ENCODE results near the gene SLC35C1.

DNA sequence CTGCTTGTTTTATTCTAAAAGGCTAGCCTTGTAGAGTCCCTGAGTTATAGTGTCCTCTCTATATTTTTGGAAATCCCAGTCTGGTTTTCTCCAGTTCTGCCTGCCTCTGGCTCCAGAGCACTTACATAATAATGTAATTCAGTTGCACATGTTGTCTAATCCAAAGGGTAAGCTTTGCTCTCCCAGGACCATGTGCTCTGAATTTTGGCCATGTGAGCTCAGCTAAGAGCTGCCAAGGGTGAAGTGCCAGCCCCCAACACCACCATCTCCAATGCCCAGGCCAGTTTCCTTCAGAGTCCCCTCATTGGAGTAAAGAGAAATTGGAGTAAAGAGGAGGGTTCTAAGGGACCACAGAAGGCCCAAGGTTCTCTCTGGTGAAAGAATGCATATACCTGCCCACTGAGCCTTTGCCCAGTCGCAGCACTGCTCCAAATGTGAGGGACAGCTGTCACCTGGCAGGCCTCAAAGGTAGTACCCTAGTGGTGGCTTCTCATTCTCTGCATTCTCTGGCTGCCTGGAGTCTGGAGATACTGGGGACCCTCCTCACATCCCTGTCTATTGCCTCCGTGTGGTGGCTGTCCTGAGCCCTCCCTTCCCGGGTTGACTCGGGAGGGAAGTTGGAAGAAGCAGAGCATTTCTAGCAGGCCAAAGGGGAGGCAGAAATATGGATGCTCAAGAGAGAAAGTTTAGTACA lies 47.2 kb downstream of the SLC35C1 start:
- TF ChIP-seq POLR2A (IDR thresholded peaks at IDR 0.05) = no peak
- no peak for TF ChIP-seq POLR2AphosphoS5 (IDR thresholded peaks at IDR 0.05)
